ENCODE data around the gene ITIH3.

ITIH3 gene

GRCh38 chr3:52839892-52840545 lies 45.4 kb downstream of the ITIH3 start:
- no peak overlapping the region for H3K4me3 ChIP-seq (ENCODE audit: low read depth, low read length)
- no peak for DNase-seq (ENCODE audit: low read depth)
- TF ChIP-seq, protein P1, sequence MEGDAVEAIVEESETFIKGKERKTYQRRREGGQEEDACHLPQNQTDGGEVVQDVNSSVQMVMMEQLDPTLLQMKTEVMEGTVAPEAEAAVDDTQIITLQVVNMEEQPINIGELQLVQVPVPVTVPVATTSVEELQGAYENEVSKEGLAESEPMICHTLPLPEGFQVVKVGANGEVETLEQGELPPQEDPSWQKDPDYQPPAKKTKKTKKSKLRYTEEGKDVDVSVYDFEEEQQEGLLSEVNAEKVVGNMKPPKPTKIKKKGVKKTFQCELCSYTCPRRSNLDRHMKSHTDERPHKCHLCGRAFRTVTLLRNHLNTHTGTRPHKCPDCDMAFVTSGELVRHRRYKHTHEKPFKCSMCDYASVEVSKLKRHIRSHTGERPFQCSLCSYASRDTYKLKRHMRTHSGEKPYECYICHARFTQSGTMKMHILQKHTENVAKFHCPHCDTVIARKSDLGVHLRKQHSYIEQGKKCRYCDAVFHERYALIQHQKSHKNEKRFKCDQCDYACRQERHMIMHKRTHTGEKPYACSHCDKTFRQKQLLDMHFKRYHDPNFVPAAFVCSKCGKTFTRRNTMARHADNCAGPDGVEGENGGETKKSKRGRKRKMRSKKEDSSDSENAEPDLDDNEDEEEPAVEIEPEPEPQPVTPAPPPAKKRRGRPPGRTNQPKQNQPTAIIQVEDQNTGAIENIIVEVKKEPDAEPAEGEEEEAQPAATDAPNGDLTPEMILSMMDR (conservative IDR thresholded peaks at IDR 0.05; ENCODE audit: low read depth, low read length): no peak

DNA sequence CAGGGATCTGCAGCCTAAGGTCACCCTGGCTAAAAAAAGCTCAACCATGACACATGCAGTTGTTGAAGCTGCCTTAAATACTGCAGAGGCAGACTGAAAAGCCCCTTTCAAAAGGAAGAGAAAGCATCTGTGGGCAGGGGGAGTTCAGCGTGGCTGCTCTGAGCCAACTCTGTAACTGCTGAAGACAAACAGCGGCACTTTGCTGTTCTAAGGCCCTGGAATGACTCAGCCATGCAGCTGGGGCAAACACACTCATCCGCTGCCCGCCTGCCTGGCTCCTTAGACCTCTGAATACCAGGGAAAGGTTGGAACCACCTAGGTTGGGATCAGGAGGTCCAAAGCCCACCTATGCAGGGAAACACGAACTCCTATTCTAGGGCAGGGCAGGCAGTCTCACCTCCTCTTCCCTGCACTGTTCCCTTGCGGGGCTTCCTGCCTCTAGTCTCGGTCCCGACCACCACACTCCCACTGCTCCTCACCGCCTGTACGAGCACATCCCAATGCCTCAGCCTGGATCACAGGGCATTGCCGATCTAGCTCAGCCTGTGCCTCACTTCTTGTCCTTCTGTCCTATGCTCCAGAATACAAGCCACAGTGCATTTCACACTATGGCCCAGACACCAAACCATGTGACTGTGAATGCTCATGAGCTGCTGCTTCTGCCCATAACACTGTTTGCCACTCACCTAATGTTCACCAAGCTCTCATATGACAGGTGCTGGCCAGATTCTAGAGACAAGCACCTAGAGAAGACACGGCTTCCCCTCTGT lies 46.8 kb downstream of the ITIH3 start:
- peak; percentile 23 for DNase-seq (ENCODE audit: low read depth)
- TF ChIP-seq, protein P1 (conservative IDR thresholded peaks at IDR 0.05; ENCODE audit: low read depth, low read length): no peak
- no peak overlapping the region for H3K4me3 ChIP-seq (ENCODE audit: low read depth, low read length)

- H3K4me3 ChIP-seq (ENCODE audit: low read depth, low read length): no peak overlapping the region
- DNase-seq (ENCODE audit: low read depth): no peak
- TF ChIP-seq, protein P1 (conservative IDR thresholded peaks at IDR 0.05; ENCODE audit: low read depth, low read length): no peak
Measured at GRCh38 chr3:52841981-52842340, 47.4 kb downstream of the ITIH3 start.

DNA sequence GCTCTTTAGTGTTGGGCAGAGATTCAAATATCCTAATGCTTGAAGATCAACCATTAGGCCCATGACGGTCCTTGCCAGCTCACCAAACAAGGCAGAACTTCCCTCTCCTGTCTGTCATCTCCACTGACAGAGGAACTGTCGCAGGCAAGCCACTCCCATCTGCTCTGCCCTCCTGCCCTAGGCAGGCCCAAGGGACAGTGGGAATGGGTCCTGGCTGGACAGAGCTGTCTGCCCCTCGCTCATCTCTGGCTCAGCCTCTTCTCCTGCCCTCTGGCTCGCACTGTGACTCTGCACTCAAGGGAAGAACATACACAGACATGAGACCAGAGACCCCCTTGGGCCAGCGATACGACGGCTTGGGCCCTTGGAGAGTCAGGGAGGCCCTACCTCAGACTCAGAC lies 47.8 kb downstream of the ITIH3 start:
- H3K4me3 ChIP-seq (ENCODE audit: low read depth, low read length): no peak overlapping the region
- DNase-seq (ENCODE audit: low read depth): no peak
- TF ChIP-seq, protein P1 (conservative IDR thresholded peaks at IDR 0.05; ENCODE audit: low read depth, low read length): no peak

GRCh38 chr3:52843108-52843865 lies 48.7 kb downstream of the ITIH3 start:
- TF ChIP-seq, protein P1 (conservative IDR thresholded peaks at IDR 0.05; ENCODE audit: low read depth, low read length): no peak
- DNase-seq (ENCODE audit: low read depth): no peak
- no peak overlapping the region for H3K4me3 ChIP-seq (ENCODE audit: low read depth, low read length)

- no peak for DNase-seq (ENCODE audit: low read depth)
- TF ChIP-seq, protein P1 (conservative IDR thresholded peaks at IDR 0.05; ENCODE audit: low read depth, low read length): no peak
Measured at GRCh38 chr3:52843881-52844280, 49.3 kb downstream of the ITIH3 start.

More at GRCh38 chr3:52843881-52844280, 49.3 kb downstream of the ITIH3 start:
- no peak overlapping the region for H3K4me3 ChIP-seq (ENCODE audit: low read depth, low read length)

All from choroid plexus epithelial cell (primary cell).